Gastroesophageal sphincter (tissue), 4 donors: Measurements from ENCODE around the gene ATP6V0C. TPM values are rescaled to one million over a fixed set of nuclear protein-coding genes. Genes with fewer than 3 reads are reported as not detected.

Source experiments
- ATAC-seq: fragments of 150-250 bp; one replicate; pipeline ENCODE4 v1.9.1; 2016; ENCODE audit warnings: mild to moderate bottlenecking, moderate library complexity
- H3K27ac ChIP-seq, 4 donors: fragments of 200-600 bp; sonication (generic) in 3 of 4; 1 replicate in 3 of 4; 2 replicates in 1 of 4; pipeline ENCODE4 v1.5.1; 2016 to 2019
- H3K27me3 ChIP-seq: fragments of 200-600 bp; sonication (generic); one replicate; pipeline ENCODE4 v1.5.1; 2019
- H3K36me3 ChIP-seq, 2 donors: fragments of 200-600 bp; sonication (generic); one replicate each; pipeline ENCODE4 v1.5.1; 2019; ENCODE audit warnings: control low read depth in 1 of 2
- H3K4me1 ChIP-seq, 3 donors: fragments of 200-600 bp; sonication (generic); 1 replicate in 2 of 3; 2 replicates in 1 of 3; pipeline ENCODE4 v1.5.1; 2016 to 2019; ENCODE audit warnings: control low read depth in 2 of 3
- H3K4me3 ChIP-seq, 2 donors: fragments of 200-600 bp; sonication (generic); one replicate each; pipeline ENCODE4 v1.5.1; 2019; ENCODE audit warnings: mild to moderate bottlenecking in 1 of 2, moderate library complexity in 1 of 2
- H3K9me3 ChIP-seq, 3 donors: fragments of 200-600 bp; sonication (generic); one replicate each; pipeline ENCODE4 v1.5.1; 2017 to 2019; ENCODE audit warnings: control low read depth in 2 of 3
- EP300 ChIP-seq: sonication (generic); formaldehyde crosslinking; IDR thresholded peaks from one replicate; pipeline ENCODE4 v1.6.1; 2017; ENCODE audit warnings: antibody characterized with exemption, mild to moderate bottlenecking
- POLR2A ChIP-seq, 2 donors: fragments of 450-650 bp; IDR thresholded peaks; one replicate each; pipeline ENCODE4 v1.6.1; 2017; ENCODE audit warnings: antibody characterized with exemption in 2 of 2, mild to moderate bottlenecking in 2 of 2, moderate library complexity in 1 of 2
- POLR2AphosphoS5 ChIP-seq: sonication (generic); formaldehyde crosslinking; IDR thresholded peaks from one replicate; pipeline ENCODE4 v1.6.1; 2017; ENCODE audit warnings: antibody characterized with exemption
- WGBS, 2 donors: methylation state at CpG; one replicate each; pipeline ENCODE4 v1.1.5; 2018; ENCODE audit warnings: low coverage in 1 of 2; 5-methylcytosine and 5-hydroxymethylcytosine counted together
- total RNA-seq, 4 donors: library from RNA; depleted of rRNA; stranded (reverse); fragments of >200 nt; gene quantifications; one replicate each; pipeline ENCODE4 v1.1.0, GENCODE V29; 2016
- TF ChIP-seq, protein P1 (sequence below), 4 experiments: fragments of 200-600 bp in 2 of 4; fragments of 450-650 bp in 2 of 4; sonication (generic) in 1 of 4; IDR thresholded peaks; one replicate each; pipeline ENCODE4 v1.5.1; 2017 to 2019; ENCODE audit warnings: antibody characterized with exemption in 4 of 4, mild to moderate bottlenecking in 2 of 4, moderate library complexity in 2 of 4

The ATP6V0C gene
- total RNA-seq, 4 donors from 2014 or later, result 37.5 to 62.2 (median 50.9) TPM

- TF ChIP-seq POLR2AphosphoS5 (no peak), EP300 (no peak), POLR2A (IDR thresholded peaks at IDR 0.05) (no peak)
- TF ChIP-seq, protein P1, sequence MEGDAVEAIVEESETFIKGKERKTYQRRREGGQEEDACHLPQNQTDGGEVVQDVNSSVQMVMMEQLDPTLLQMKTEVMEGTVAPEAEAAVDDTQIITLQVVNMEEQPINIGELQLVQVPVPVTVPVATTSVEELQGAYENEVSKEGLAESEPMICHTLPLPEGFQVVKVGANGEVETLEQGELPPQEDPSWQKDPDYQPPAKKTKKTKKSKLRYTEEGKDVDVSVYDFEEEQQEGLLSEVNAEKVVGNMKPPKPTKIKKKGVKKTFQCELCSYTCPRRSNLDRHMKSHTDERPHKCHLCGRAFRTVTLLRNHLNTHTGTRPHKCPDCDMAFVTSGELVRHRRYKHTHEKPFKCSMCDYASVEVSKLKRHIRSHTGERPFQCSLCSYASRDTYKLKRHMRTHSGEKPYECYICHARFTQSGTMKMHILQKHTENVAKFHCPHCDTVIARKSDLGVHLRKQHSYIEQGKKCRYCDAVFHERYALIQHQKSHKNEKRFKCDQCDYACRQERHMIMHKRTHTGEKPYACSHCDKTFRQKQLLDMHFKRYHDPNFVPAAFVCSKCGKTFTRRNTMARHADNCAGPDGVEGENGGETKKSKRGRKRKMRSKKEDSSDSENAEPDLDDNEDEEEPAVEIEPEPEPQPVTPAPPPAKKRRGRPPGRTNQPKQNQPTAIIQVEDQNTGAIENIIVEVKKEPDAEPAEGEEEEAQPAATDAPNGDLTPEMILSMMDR (IDR thresholded peaks at IDR 0.05), result no peak
- Histone ChIP-seq H3K27me3 (no peaks in the 10 kb centered on the region), H3K9me3 (no peaks in the 10 kb centered on the region), H3K27ac (peak overlapping the region in 3 of 4 donors; percentile 40 to 49 (median 46)), H3K4me3 (no peak overlapping the region), H3K4me1 (peaks cover 0 to 49% (median 26%) of the 10 kb centered on the region in 3 donors), H3K36me3 (peaks cover 0 to 46% of the 10 kb centered on the region in 2 donors)
- WGBS, 2 donors, result 60 to 66% methylated on average over 2 to 6 of the region's 26 CpGs
- no peak for ATAC-seq
These were observed 15.9 kb upstream of the ATP6V0C start for GRCh38 chr16:2497695-2498484.

DNA sequence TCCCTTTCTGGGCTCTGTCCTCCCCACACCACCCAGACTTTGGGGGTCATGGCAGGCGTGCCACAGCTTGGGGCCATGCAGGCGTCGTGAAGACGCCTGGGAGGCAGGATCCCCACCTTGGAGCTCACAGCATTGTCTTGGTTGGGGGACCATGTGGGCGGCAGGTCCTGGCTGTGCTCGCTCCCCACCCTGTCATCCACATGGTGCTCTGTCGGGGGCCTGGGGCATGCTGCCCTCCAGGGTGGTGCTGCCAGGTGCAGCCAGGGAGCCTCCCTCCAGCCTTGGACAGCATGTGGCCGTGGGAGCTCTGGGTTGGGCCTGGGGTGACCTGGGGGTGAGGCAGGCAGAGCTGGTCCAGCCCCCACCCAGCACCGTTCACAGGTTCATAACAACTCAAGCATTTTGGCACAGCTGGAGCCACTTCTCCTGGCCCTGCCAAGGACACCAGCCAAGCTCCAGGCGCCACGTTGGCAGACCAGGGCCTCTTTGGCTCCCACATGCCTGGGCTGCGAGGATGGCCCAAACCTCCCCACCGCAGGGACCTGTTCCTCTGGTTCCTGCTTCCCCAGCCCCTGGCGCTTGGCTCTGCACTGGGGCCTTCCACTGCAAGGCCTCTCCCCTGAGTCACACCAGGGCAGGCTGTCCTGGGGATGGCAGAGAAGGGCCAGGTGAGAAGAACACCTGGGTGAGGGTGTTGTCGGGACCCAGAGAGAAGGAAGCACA, 15.1 kb upstream of the ATP6V0C start:
- WGBS, 2 donors, result 60% methylated on average over 2 of the region's 15 CpGs; no CpG with 5 or more reads in 1 of the 2 donors
- Histone ChIP-seq H3K27ac (peak overlapping the region in 2 of 4 donors; percentile 46 to 49), H3K4me1 (peaks cover 0 to 53% (median 26%) of the 10 kb centered on the region in 3 donors), H3K9me3 (no peaks in the 10 kb centered on the region), H3K36me3 (peaks cover 0 to 46% of the 10 kb centered on the region in 2 donors), H3K27me3 (no peaks in the 10 kb centered on the region), H3K4me3 (no peak overlapping the region)
- TF ChIP-seq POLR2A (IDR thresholded peaks at IDR 0.05) (no peak), EP300 (no peak), POLR2AphosphoS5 (no peak)
- TF ChIP-seq, protein P1 (IDR thresholded peaks at IDR 0.05), result no peak
- ATAC-seq, result no peak

GRCh38 chr16:2499454-2499853, 14.3 kb upstream of the ATP6V0C start:
- Histone ChIP-seq H3K9me3 (no peaks in the 10 kb centered on the region), H3K4me1 (peaks cover 0 to 53% (median 26%) of the 10 kb centered on the region in 3 donors), H3K4me3 (no peak overlapping the region), H3K36me3 (peaks cover 0 to 46% of the 10 kb centered on the region in 2 donors), H3K27ac (no peak overlapping the region), H3K27me3 (no peaks in the 10 kb centered on the region)
- no CpG with 5 or more reads among the region's 6 CpGs for WGBS, 2 donors
- TF ChIP-seq POLR2AphosphoS5, result no peak
- no peak for TF ChIP-seq EP300
- TF ChIP-seq, protein P1 (IDR thresholded peaks at IDR 0.05), result no peak
- ATAC-seq, result no peak

DNA sequence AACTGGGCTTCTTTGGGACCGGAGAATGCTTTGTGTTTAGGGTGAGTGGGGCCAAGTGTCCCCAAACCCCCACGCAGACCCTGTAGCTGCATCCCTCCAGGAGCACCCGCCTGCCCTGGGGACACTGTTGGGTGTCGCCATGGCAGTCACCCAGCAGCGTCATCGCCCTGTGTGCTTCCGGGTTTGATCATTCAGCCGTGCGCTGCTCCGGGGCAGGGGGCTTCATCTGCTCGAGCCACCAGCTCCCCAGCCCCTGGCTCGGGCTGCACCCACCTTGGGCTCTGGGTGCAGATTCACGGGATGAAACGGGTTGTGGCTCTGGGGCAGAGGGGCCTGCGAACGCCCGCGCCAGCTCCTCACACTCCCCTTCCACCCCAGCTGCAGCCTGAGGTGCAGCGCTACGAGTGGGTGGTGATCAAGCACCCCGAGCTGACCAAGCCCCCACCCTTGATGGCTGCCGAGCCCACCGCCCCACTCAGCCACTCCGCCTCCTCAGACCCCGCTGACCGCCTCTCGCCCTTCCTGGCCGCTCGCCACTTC, 13.8 kb upstream of the ATP6V0C start:
- WGBS, 2 donors, result no CpG with 5 or more reads among the region's 29 CpGs
- no peak for ATAC-seq
- H3K9me3 ChIP-seq, result no peaks in the 10 kb centered on the region
- no peak overlapping the region for H3K27ac ChIP-seq
- H3K36me3 ChIP-seq, result peaks cover 0 to 46% of the 10 kb centered on the region in 2 donors
- TF ChIP-seq, protein P1 (IDR thresholded peaks at IDR 0.05), result no peak
- TF ChIP-seq POLR2AphosphoS5 (no peak), POLR2A (IDR thresholded peaks at IDR 0.05) (no peak), EP300 (no peak)
- no peak overlapping the region for H3K4me3 ChIP-seq
- H3K27me3 ChIP-seq, result no peaks in the 10 kb centered on the region
- H3K4me1 ChIP-seq, result peaks cover 0 to 53% (median 26%) of the 10 kb centered on the region in 3 donors
